T-helper 1 cell treated with Interleukin-12 subunit alpha and Interleukin-12 subunit beta and Interleukin-4 antibody, amounts not matched to agents 30 ng/mL and 1 ng/mL, for 36 hours (primary cell): Measurements from ENCODE around the gene XPR1. TPM values are rescaled to one million over a fixed set of nuclear protein-coding genes. Genes with fewer than 3 reads are reported as not detected.
"Not testable (repeated sequence)": the region's sequence is repeated elsewhere in the genome, so short reads cannot be mapped to it uniquely, and the experiment has no call there.

Experiments used
- intact Hi-C: fragments of 100-400 bp; cut with micrococcal nuclease; formaldehyde crosslinking; loops from one replicate; pipeline ENCODE4 v1.15.1; 2024
- total RNA-seq: library from RNA; stranded (reverse); gene quantifications from 2 replicates; pipeline ENCODE4 v1.2.3, GENCODE V29; 2022

The XPR1 gene
- total RNA-seq, 1 donor from 2014 or later = 24.2 TPM

DNA sequence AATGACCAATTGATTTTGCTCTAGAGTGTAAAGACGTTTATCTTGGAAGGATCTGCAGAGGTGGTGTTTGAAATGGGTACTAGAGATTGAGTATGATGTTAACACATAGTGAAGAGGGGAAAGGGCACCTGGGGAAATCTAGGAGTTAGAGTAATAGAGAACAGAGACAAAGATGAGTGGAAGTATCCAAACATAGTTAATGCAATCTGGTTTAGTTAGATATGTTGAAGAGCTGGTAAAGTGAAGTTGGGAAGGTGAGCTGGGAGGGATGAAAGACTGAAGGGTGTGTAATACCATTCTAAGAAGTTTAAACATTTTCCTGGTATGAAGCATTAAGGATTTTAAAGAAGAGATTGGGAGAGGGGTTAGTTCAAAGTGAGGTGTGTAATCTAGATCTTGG is 11.0 kb downstream of the XPR1 start:
- intact Hi-C loops = no loop called here

GRCh38 chr1:180643693-180644092 is 11.9 kb downstream of the XPR1 start:
- intact Hi-C loops = no loop called here

- intact Hi-C loops = no loop called here
Measured at GRCh38 chr1:180644526-180645192, 12.8 kb downstream of the XPR1 start.

DNA sequence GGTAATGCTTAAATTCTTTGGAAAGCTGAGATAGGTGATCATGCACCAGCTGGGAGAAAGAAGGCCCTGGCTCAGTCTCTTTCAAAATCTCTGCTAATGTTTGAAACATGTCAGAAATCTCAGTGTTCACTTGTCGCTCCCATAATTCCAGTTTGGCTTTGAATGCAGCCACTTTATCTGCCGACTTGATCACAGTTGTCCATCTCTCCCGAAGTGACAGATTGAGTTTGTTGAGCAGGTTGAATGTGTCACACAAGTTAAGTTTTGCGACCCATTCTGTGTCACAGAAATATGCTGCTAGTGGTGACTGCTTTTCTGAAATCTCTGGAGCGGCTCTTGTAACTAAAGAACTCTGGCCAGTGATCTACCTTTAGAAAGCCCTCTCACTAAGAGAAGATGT is 13.4 kb downstream of the XPR1 start:
- intact Hi-C loops = not testable (repeated sequence)

GRCh38 chr1:180646093-180646492 is 14.3 kb downstream of the XPR1 start:
- intact Hi-C loops = no loop called here

GRCh38 chr1:180646547-180646946 is 14.7 kb downstream of the XPR1 start:
- intact Hi-C loops = no loop called here

DNA sequence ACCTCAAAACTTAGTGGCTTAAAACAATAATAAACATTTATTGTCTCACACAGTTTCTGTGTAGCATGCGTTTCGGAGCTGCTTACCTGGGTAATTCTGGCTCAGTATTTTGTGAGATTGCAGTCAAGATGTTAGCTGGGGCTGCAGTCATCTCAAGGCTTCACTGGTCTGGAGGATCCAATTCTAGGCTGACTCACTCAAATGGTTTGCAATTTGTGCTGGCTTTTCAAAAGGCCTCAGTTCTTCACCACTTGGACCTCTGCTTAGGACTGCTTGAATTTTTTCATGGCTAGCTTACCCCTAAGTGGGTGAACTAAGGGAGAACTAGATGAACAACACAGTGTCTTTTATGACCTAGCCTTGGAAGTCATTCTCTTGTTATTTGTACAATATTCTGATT is 21.0 kb downstream of the XPR1 start:
- intact Hi-C loops = no loop called here

DNA sequence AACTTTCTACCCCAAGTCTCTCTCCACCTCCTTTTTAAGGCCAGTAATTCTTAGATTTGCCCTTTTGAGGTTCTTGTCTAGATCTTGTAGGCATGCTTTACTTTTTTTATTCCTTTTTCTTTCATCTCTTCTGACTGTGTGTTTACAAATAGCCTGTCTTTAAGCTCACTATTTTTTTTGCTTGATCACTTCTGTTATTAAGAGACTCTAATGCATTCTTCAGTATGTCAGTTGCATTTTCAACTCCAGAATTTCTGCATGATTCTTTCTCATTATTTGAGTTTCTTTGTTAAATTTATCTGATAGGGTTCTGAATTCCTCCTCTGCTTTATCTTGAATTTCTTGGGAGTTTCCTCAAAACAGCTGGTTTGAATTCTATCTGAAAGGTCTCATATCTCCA is 30.9 kb downstream of the XPR1 start:
- intact Hi-C loops = no loop called here

DNA sequence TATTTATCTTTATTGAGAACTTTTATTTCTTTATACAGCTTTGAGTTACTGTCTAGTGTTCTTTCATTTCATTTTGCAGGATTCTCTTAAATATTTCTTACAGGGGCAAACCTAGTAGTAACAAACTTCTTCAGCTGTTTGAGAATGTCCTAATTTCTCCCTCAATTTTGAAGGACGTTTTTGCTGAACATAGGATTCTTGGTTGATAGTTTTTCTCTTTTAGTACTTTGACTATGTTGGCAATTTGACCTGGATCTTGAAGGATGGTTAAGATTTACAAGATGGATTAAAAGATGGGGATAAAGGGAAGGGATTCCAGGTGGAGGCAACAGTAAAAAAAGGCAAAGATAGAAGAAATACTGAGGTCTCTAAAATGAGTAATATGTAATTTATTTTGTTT is 38.9 kb downstream of the XPR1 start:
- intact Hi-C loops = no loop called here

DNA sequence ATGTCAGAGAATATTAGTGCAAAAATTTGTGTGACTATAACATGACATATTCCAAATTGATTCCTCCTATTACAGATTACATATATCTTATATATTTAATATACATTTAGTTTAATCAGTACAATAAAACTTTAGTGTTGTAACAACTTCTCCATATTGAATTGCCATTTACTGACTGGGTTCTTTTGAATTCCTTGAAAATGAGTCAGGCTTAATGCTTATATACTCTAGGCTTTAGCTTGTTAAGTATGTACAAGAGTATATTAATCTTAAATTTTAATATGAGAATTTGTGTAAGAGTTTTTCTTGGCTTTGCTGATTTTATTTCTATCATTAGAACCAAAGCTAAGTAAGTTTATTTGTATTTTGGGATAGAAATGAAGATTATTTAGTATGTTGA is 40.3 kb downstream of the XPR1 start:
- intact Hi-C loops = no loop called here

- intact Hi-C loops = no loop called here
Measured at GRCh38 chr1:180672505-180672904, 40.7 kb downstream of the XPR1 start.

DNA sequence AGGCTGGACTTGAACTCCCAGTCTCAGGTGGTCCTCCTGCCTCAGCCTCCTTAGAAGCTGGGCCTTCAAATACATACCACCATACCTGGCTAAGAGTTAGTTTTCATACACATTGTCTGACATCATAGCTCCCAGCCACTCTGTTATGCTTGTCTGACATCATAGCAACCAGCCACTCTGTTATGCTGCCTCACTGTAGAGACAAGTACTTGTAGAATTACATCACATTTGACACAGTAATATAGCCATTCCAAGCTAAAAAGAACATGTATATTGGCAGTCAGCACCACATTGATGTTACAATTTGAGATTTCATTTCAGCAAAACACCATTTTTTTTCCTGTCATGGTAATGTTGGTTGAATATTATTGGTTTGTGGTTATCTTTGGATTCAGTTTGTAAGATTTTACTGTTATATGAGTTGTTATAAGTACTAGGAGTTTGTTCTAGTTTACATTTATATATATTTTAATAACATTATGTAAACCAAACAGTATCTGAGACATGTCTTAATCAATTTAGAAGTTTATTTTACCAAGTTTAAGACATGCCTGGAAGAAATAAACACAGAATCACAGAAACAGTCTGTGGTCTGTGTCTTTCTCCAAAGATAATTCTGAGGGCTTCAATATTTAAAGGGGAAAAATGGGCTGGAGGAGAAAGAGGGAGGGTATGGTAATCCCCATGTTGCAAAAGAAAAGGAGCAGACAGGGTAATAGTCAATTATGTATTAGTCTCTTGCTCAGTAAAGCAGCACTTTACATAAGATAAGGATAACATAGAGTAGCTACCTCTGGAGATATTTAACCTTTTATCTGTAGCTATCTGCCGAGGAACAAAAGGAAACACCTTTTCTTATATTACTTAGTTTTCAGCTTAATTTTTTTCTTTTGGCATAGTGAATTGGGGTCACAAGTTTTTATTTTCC is 43.0 kb downstream of the XPR1 start:
- intact Hi-C loops = no loop called here

GRCh38 chr1:180675586-180675985 is 43.8 kb downstream of the XPR1 start:
- intact Hi-C loops = no loop called here

DNA sequence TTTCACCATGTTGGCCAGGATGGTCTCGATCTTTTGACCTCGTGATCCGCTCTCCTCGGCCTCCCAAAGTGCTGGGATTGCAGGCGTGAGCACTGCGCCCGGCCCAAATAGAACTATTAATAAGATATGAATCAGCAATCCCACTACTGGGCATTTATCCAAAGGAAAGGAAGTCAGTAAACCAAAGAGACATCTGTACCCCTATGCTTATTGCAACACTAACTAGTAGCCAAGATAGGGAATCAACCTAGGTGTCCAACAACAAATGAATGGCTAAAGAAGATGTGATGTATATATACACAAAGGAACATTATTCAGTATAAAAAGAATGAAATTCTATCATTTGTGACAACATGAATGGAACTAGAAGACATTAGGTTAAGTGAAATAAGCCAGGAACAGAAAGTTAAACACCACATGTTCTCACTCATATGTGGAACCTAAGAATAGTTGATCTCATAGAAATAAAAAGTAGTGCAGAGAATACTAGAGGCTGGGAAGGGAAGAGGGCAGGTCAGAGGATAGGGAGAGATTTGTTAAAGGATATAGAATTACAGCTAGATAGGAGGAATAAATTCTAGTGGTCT is 48.8 kb downstream of the XPR1 start:
- intact Hi-C loops = no loop called here

- intact Hi-C loops = not testable (repeated sequence)
Measured at GRCh38 chr1:180683117-180683516, 51.3 kb downstream of the XPR1 start.

GRCh38 chr1:180691322-180691913 is 59.6 kb downstream of the XPR1 start:
- intact Hi-C loops = no loop called here

DNA sequence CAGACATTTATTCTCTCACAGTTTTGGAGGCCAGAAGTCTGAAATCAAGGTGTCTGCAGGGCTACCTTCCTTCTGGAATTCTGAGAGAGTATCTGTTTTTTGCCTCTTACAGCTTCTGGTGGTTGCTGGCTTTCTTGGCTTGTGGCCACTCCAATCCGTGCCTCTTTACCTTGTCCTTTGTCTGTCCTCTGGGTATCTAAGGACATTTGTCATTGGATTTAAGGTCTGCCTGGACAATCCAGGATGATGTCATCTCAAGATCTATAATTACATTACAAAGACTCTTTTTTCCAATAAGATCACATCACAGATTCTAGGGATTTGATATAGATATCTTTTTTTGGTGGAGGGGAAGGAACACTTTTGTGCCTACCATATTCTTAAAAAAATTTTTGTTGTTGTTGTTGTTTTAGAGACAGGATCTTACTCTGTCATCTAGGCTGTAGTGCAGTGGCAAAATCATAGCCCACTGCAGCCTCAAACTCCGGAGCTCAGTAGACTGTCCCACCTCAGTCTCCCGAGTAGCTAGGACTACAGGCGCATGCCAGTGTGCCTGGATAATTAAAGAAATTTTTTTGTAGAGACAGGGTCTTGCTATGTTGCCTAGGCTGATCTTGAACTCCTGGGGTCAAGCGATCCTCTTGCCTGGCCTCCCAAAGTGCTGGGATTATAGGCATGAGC is 61.9 kb downstream of the XPR1 start:
- intact Hi-C loops = no loop called here

DNA sequence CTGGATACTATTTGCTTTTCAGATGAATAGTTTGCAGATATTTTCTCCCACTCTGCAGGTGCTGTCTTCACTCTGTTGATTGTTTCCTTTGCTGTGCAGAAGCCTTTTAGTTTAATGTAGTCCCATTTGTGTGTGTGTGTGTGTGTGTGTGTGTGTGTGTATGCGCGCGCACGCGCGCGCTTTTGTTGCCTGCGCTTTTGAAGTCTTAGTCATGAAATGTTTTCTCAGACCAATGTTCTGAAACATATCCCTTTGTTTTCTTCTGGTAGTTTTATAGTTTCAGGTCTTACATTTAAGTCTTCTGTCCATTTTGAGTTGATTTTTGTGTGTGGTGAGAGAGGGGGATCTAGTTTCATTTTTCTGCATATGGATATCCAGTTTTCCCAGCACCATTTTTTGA is 63.5 kb downstream of the XPR1 start:
- intact Hi-C loops = no loop called here

- intact Hi-C loops = no loop called here
Measured at GRCh38 chr1:180696361-180696760, 64.5 kb downstream of the XPR1 start.

DNA sequence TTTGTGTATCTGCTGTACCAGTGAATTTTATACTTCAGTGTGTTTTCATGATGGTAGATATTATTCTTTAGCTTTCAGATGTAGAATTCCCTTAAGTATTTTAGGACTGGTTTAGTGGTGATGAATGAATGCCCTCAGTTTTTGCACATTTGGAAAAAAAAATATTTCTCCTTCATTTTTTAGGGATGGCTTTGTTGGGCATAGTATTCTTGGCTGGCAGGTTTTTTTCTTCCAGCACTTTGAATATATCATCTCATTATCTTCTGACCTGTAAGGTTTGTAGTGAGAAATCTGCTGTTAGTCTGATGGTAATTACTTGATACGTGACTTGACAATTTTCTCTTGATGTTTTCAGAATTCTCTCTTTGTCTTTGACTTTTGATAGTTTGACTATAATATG is 66.8 kb downstream of the XPR1 start:
- intact Hi-C loops = no loop called here

- intact Hi-C loops = not testable (repeated sequence)
Measured at GRCh38 chr1:180702376-180702775, 70.6 kb downstream of the XPR1 start.
